ENCODE measurements around the gene MAPK8. TPM values are rescaled to one million over a fixed set of nuclear protein-coding genes. Genes with fewer than 3 reads are reported as not detected.
A peak's percentile ranks its signal among the peaks of the same experiment; 100 is the strongest.

Gene MAPK8
- total RNA-seq, 1 experiment from 2014 or later = 52.9 TPM

- TF ChIP-seq ZNF281 (CRISPR knock-in tag; IDR thresholded peaks at IDR 0.05) = no peak
- no peak for TF ChIP-seq EMX1 (CRISPR knock-in tag; IDR thresholded peaks at IDR 0.05)
- TF ChIP-seq, protein P1, sequence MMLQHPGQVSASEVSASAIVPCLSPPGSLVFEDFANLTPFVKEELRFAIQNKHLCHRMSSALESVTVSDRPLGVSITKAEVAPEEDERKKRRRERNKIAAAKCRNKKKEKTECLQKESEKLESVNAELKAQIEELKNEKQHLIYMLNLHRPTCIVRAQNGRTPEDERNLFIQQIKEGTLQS (CRISPR knock-in tag; conservative IDR thresholded peaks at IDR 0.05) = no peak
- no peak for TF ChIP-seq ZNF532 (CRISPR knock-in tag; IDR thresholded peaks at IDR 0.05; ENCODE audit: borderline replicate concordance)
- TF ChIP-seq, protein P2, sequence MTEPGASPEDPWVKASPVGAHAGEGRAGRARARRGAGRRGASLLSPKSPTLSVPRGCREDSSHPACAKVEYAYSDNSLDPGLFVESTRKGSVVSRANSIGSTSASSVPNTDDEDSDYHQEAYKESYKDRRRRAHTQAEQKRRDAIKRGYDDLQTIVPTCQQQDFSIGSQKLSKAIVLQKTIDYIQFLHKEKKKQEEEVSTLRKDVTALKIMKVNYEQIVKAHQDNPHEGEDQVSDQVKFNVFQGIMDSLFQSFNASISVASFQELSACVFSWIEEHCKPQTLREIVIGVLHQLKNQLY (CRISPR knock-in tag; IDR thresholded peaks at IDR 0.05) = no peak
- TF ChIP-seq AFF4 (CRISPR knock-in tag; IDR thresholded peaks at IDR 0.05; ENCODE audit: borderline replicate concordance) = no peak
- no peak for TF ChIP-seq ZNF396 (CRISPR knock-in tag; IDR thresholded peaks at IDR 0.05; ENCODE audit: borderline replicate concordance)
- no peak for TF ChIP-seq ZNF232 (CRISPR knock-in tag; IDR thresholded peaks at IDR 0.05)
Measured at GRCh38 chr10:48447356-48448215, 141.1 kb downstream of the MAPK8 start (continued).

- ChIA-PET CTCF (no interaction called here), POLR2A (no interaction called here)
- H3K27ac Mint-ChIP-seq = peak overlapping the region; percentile 84; the same call in 1 of the 2 replicates
- no peaks in the 10 kb centered on the region for H3K9me3 Mint-ChIP-seq
- H3K4me1 Mint-ChIP-seq = peaks cover 15% of the 10 kb centered on the region
- ATAC-seq = no peak
- H3K4me3 Mint-ChIP-seq = no peak overlapping the region
- H3K36me3 Mint-ChIP-seq = no peaks in the 10 kb centered on the region
- no peak for DNase-seq (ENCODE audit: low spot score)
- no peaks in the 10 kb centered on the region for H3K27me3 Mint-ChIP-seq (ENCODE audit: low read depth)
- no peak for TF ChIP-seq NR1H2 (CRISPR knock-in tag; IDR thresholded peaks at IDR 0.05)
- no peak for TF ChIP-seq PREB (CRISPR knock-in tag; IDR thresholded peaks at IDR 0.05; ENCODE audit: borderline replicate concordance)
- no peak for TF ChIP-seq PRRX2 (CRISPR knock-in tag; IDR thresholded peaks at IDR 0.05)
- TF ChIP-seq, protein P2 (CRISPR knock-in tag; IDR thresholded peaks at IDR 0.05) = no peak
- TF ChIP-seq ELF4 (CRISPR knock-in tag; IDR thresholded peaks at IDR 0.05; ENCODE audit: low read depth) = no peak
- no peak for TF ChIP-seq TCF7 (CRISPR knock-in tag; IDR thresholded peaks at IDR 0.05; ENCODE audit: low read depth)
- no peak for TF ChIP-seq FOXK1 (CRISPR knock-in tag; IDR thresholded peaks at IDR 0.05)
- no peak for TF ChIP-seq E2F1 (CRISPR knock-in tag; IDR thresholded peaks at IDR 0.05)
- no peak for TF ChIP-seq NR3C1 (CRISPR knock-in tag; conservative IDR thresholded peaks at IDR 0.05; ENCODE audit: low read depth)
- TF ChIP-seq ATF2 (CRISPR knock-in tag; IDR thresholded peaks at IDR 0.05; ENCODE audit: borderline replicate concordance, low read depth) = no peak
Measured at GRCh38 chr10:48448796-48449195, 142.3 kb downstream of the MAPK8 start.
